Gastrocnemius medialis (tissue), 4 donors: ENCODE results near the gene PPEF2.

Experiments used
- POLR2A ChIP-seq, 2 donors: fragments of 450-650 bp; IDR thresholded peaks; one replicate each; pipeline ENCODE4 v1.6.1; 2017; ENCODE audit warnings: antibody characterized with exemption in 2 of 2, mild to moderate bottlenecking in 2 of 2, moderate library complexity in 2 of 2
- TF ChIP-seq, protein P1 (sequence below), 5 experiments: fragments of 450-650 bp in 3 of 5; fragments of 200-600 bp in 2 of 5; sonication (generic) in 2 of 5; IDR thresholded peaks in 4 of 5; conservative IDR thresholded peaks in 1 of 5; 1 replicate in 4 of 5; 2 replicates in 1 of 5; pipeline ENCODE4 v1.5.1; 2016 to 2019; ENCODE audit warnings: antibody characterized with exemption in 5 of 5, mild to moderate bottlenecking in 3 of 5, moderate library complexity in 3 of 5

DNA sequence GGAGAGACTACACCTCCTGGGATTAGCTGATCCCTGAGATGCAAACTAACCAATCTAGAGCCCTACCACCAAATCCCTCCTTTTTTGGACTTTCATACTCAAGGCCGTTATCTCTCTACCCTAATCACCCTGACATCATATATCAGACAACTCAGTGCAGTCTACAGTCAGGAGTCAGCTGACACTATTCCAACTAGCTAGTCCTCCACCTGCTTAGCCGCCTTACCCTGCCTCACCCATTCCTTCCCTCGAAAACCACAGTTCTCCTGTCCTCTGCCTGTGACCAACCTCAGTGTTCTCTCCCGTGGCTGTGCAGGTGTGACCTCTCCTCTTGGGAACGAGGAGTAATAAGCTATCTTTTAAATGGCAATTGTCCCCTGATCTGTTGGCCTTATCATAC, 1.8 kb upstream of the PPEF2 start:
- TF ChIP-seq, protein P1, sequence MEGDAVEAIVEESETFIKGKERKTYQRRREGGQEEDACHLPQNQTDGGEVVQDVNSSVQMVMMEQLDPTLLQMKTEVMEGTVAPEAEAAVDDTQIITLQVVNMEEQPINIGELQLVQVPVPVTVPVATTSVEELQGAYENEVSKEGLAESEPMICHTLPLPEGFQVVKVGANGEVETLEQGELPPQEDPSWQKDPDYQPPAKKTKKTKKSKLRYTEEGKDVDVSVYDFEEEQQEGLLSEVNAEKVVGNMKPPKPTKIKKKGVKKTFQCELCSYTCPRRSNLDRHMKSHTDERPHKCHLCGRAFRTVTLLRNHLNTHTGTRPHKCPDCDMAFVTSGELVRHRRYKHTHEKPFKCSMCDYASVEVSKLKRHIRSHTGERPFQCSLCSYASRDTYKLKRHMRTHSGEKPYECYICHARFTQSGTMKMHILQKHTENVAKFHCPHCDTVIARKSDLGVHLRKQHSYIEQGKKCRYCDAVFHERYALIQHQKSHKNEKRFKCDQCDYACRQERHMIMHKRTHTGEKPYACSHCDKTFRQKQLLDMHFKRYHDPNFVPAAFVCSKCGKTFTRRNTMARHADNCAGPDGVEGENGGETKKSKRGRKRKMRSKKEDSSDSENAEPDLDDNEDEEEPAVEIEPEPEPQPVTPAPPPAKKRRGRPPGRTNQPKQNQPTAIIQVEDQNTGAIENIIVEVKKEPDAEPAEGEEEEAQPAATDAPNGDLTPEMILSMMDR (IDR thresholded peaks at IDR 0.05 in 4 of 5, conservative IDR thresholded peaks at IDR 0.05 in 1 of 5): no peak
- no peak for TF ChIP-seq POLR2A (IDR thresholded peaks at IDR 0.05)
